GM23248 (cell line): ENCODE measurements around the gene SNAPIN. TPM values are rescaled to one million over a fixed set of nuclear protein-coding genes. Genes with fewer than 3 reads are reported as not detected.

ENCODE experiments used
- DNase-seq: peaks from one replicate; pipeline ENCODE4 v3.0.0-alpha.2; 2015
- H2AFZ ChIP-seq: fragments of 200-600 bp; sonication (generic); 2 replicates; pipeline ENCODE4 v1.6.1; 2016; ENCODE audit warnings: antibody characterized with exemption
- H3F3A ChIP-seq: fragments of 200-600 bp; sonication (generic); 2 replicates; pipeline ENCODE4 v1.6.1; 2016; ENCODE audit warnings: mild to moderate bottlenecking, antibody characterized with exemption, mixed run types; ENCODE audit not compliant: insufficient read depth
- H3K27ac ChIP-seq: fragments of 200-600 bp; sonication (generic); 2 replicates; pipeline ENCODE4 v1.5.1; 2016; ENCODE audit warnings: mild to moderate bottlenecking
- H3K27me3 ChIP-seq: fragments of 200-600 bp; sonication (generic); replicated peaks from 2 replicates; pipeline ENCODE4 v1.6.1; 2016; ENCODE audit warnings: mild to moderate bottlenecking; ENCODE audit not compliant: insufficient read depth
- H3K36me3 ChIP-seq: fragments of 200-600 bp; sonication (generic); 2 replicates; pipeline ENCODE4 v1.6.1; 2016; ENCODE audit warnings: low read depth, mild to moderate bottlenecking
- H3K4me1 ChIP-seq: fragments of 200-600 bp; sonication (generic); 2 replicates; pipeline ENCODE4 v1.6.1; 2016; ENCODE audit warnings: mild to moderate bottlenecking; ENCODE audit not compliant: insufficient read depth
- H3K4me2 ChIP-seq: fragments of 200-600 bp; sonication (generic); one replicate; pipeline ENCODE4 v1.6.1; 2016; ENCODE audit warnings: mild to moderate bottlenecking; ENCODE audit not compliant: unreplicated experiment
- H3K4me3 ChIP-seq: fragments of 200-600 bp; sonication (generic); 2 replicates; pipeline ENCODE4 v1.5.1; 2016; ENCODE audit warnings: mild to moderate bottlenecking
- H3K79me2 ChIP-seq: fragments of 200-600 bp; sonication (generic); 2 replicates; pipeline ENCODE4 v1.6.1; 2016; ENCODE audit warnings: mild to moderate bottlenecking; ENCODE audit not compliant: insufficient read depth
- H3K9ac ChIP-seq: fragments of 200-600 bp; sonication (generic); 2 replicates; pipeline ENCODE4 v1.6.1; 2016; ENCODE audit warnings: mild to moderate bottlenecking
- H3K9me2 ChIP-seq: fragments of 200-600 bp; sonication (generic); 2 replicates; pipeline ENCODE4 v1.6.1; 2016; ENCODE audit warnings: mixed run types, mild to moderate bottlenecking, moderate library complexity; ENCODE audit not compliant: insufficient read depth
- H3K9me3 ChIP-seq: fragments of 200-600 bp; sonication (generic); one replicate; pipeline ENCODE4 v1.6.1; 2017; ENCODE audit warnings: low read depth
- H4K20me1 ChIP-seq: fragments of 200-600 bp; sonication (generic); 2 replicates; pipeline ENCODE4 v1.6.0; 2016; ENCODE audit not compliant: insufficient read depth
- EZH2 ChIP-seq: fragments of 200-600 bp; sonication (generic); IDR thresholded peaks from 2 replicates; pipeline ENCODE4 v1.6.1; 2018; ENCODE audit warnings: antibody characterized with exemption, mild to moderate bottlenecking; ENCODE audit not compliant: insufficient read depth, poor library complexity, severe bottlenecking
- EZH2phosphoT487 ChIP-seq: fragments of 200-600 bp; sonication (generic); IDR thresholded peaks from 2 replicates; pipeline ENCODE4 v1.6.1; 2018; ENCODE audit warnings: antibody characterized with exemption, moderate library complexity, mild to moderate bottlenecking, low read depth; ENCODE audit not compliant: insufficient read depth
- WGBS, 2 experiments: methylation state at CpG; one replicate each; pipeline ENCODE4 v1.1.6; 2015 to 2017; ENCODE audit warnings: low lambda C conversion rate in 2 of 2, low coverage in 1 of 2; ENCODE audit errors: missing lambda C conversion rate in 2 of 2; 5-methylcytosine and 5-hydroxymethylcytosine counted together
- in situ Hi-C: fragments of 300-500 bp; cut with MboI; formaldehyde crosslinking; loops from 2 replicates; pipeline ENCODE4 v1.15.0; 2020
- polyA plus RNA-seq: library from polyadenylated mRNA; unstranded; fragments of >200 nt; fragmentation: Nextera tagmentation; extraction: Ambion mirVana; gene quantifications from 2 replicates; pipeline ENCODE4 v1.2.1, GENCODE V29; 2016
- total RNA-seq: library from RNA; depleted of rRNA; stranded (reverse); fragments of >200 nt; shearing (Covaris generic); gene quantifications from 2 replicates; pipeline ENCODE4 v1.2.3, GENCODE V29; 2014

SNAPIN gene
- total and polyA plus RNA-seq, 2 experiments from 2014 or later = 70.5 to 82.1 TPM

GRCh38 chr1:153647346-153647714 lies 11.2 kb upstream of the SNAPIN start:
- peaks cover 39% of the 10 kb centered on the region for H3K36me3 ChIP-seq
- peaks cover 30% of the 10 kb centered on the region for H3F3A ChIP-seq
- peaks cover 16% of the 10 kb centered on the region for H3K79me2 ChIP-seq
- no peak overlapping the region for H3K27ac ChIP-seq
- no peaks in the 10 kb centered on the region for H3K9me2 ChIP-seq
- no peak overlapping the region for H3K4me2 ChIP-seq
- H2AFZ ChIP-seq = no peak overlapping the region
- H3K9me3 ChIP-seq = no peaks in the 10 kb centered on the region
- H3K9ac ChIP-seq = no peak overlapping the region
- TF ChIP-seq EZH2phosphoT487 = no peak
- no peak for TF ChIP-seq EZH2
- no peaks in the 10 kb centered on the region for H3K27me3 ChIP-seq
- 34 to 38% methylated on average over 2 of the region's 2 CpGs for WGBS, 2 experiments
- DNase-seq = no peak
- no peak overlapping the region for H3K4me3 ChIP-seq
- H4K20me1 ChIP-seq = no peaks in the 10 kb centered on the region
- in situ Hi-C loops = no loop called here
- no peaks in the 10 kb centered on the region for H3K4me1 ChIP-seq

GRCh38 chr1:153648000-153648643 lies 10.4 kb upstream of the SNAPIN start:
- no peak for DNase-seq

GRCh38 chr1:153649137-153649862 lies 9.2 kb upstream of the SNAPIN start:
- H2AFZ ChIP-seq = no peak overlapping the region
- H3K9me3 ChIP-seq = no peaks in the 10 kb centered on the region
- no peak overlapping the region for H3K9ac ChIP-seq
- no peaks in the 10 kb centered on the region for H4K20me1 ChIP-seq
- no peak for DNase-seq
- H3K4me2 ChIP-seq = no peak overlapping the region
- TF ChIP-seq EZH2 (no peak), EZH2phosphoT487 (no peak)
- no peaks in the 10 kb centered on the region for H3K27me3 ChIP-seq
- 19 to 29% methylated on average over 3 of the region's 3 CpGs for WGBS, 2 experiments
- H3K79me2 ChIP-seq = peaks cover 2% of the 10 kb centered on the region; the same call in 1 of the 2 replicates
- H3K9me2 ChIP-seq = no peaks in the 10 kb centered on the region
- H3F3A ChIP-seq = peaks cover 31% of the 10 kb centered on the region
- H3K27ac ChIP-seq = no peak overlapping the region
- no peak overlapping the region for H3K4me3 ChIP-seq
- H3K4me1 ChIP-seq = peaks cover 11% of the 10 kb centered on the region
- peaks cover 19% of the 10 kb centered on the region for H3K36me3 ChIP-seq
- in situ Hi-C loops = no loop called here

More at GRCh38 chr1:153648000-153648643, 10.4 kb upstream of the SNAPIN start:
- Histone ChIP-seq H3F3A (peaks cover 34% of the 10 kb centered on the region), H3K4me2 (no peak overlapping the region), H3K9me2 (no peaks in the 10 kb centered on the region), H3K4me3 (no peak overlapping the region), H3K27ac (no peak overlapping the region), H3K27me3 (no peaks in the 10 kb centered on the region), H3K4me1 (peaks cover 7% of the 10 kb centered on the region), H2AFZ (no peak overlapping the region), H3K36me3 (peaks cover 31% of the 10 kb centered on the region), H4K20me1 (no peaks in the 10 kb centered on the region), H3K9me3 (no peaks in the 10 kb centered on the region), H3K79me2 (peaks cover 9% of the 10 kb centered on the region; the same call in 1 of the 2 replicates), H3K9ac (no peak overlapping the region)
- 81% methylated on average over 10 of the region's 10 CpGs for WGBS, 2 experiments
- TF ChIP-seq EZH2 (no peak), EZH2phosphoT487 (no peak)
- in situ Hi-C loops = no loop called here

- no peaks in the 10 kb centered on the region for H3K79me2 ChIP-seq
- in situ Hi-C loops = no loop called here
- DNase-seq = no peak
Measured at GRCh38 chr1:153649863-153650235, 8.7 kb upstream of the SNAPIN start.

More at GRCh38 chr1:153649863-153650235, 8.7 kb upstream of the SNAPIN start:
- TF ChIP-seq EZH2 = no peak
- no peak for TF ChIP-seq EZH2phosphoT487
- Histone ChIP-seq H3K36me3 (peaks cover 14% of the 10 kb centered on the region), H4K20me1 (no peaks in the 10 kb centered on the region), H3K9ac (no peak overlapping the region), H3K9me3 (no peaks in the 10 kb centered on the region), H3K4me1 (peaks cover 11% of the 10 kb centered on the region), H3K9me2 (no peaks in the 10 kb centered on the region), H3K4me2 (no peak overlapping the region), H3K4me3 (no peak overlapping the region), H3K27ac (no peak overlapping the region), H3F3A (peaks cover 28% of the 10 kb centered on the region), H3K27me3 (no peaks in the 10 kb centered on the region), H2AFZ (no peak overlapping the region)
- 96 to 100% methylated on average over 2 of the region's 2 CpGs for WGBS, 2 experiments
